Calu3 (cell line): ENCODE results near the gene CDC42SE2. TPM values are rescaled to one million over a fixed set of nuclear protein-coding genes. Genes with fewer than 3 reads are reported as not detected.

Source experiments
- BruUV-seq: library from RNA; stranded (reverse); fragments of 400-500 nt; replicated peaks from 2 replicates; lab custom pipeline; 2021; lab: Mats Ljungman, UMichigan
- CTCF ChIA-PET: fragments of 300-600 bp; sonication (Branson Sonifier 250); formaldehyde crosslinking; loops from one replicate; lab custom pipeline; 2022; ENCODE audit warnings: antibody characterized with exemption; lab: Charles Lee
- DNase-seq: peaks from one replicate; pipeline ENCODE4 v3.0.0; 2022
- H3K27ac Mint-ChIP-seq: one replicate; pipeline ENCODE4 v1.8.0; 2022; ENCODE audit warnings: mixed read lengths; ENCODE audit not compliant: unreplicated experiment
- H3K27me3 Mint-ChIP-seq: one replicate; pipeline ENCODE4 v1.8.0; 2022; ENCODE audit warnings: mixed read lengths; ENCODE audit not compliant: unreplicated experiment
- H3K36me3 Mint-ChIP-seq: one replicate; pipeline ENCODE4 v1.8.0; 2022; ENCODE audit warnings: mild to moderate bottlenecking, moderate library complexity, mixed read lengths; ENCODE audit not compliant: insufficient read depth, unreplicated experiment
- H3K4me1 Mint-ChIP-seq: one replicate; pipeline ENCODE4 v1.8.0; 2022; ENCODE audit warnings: mild to moderate bottlenecking, low read depth, mixed read lengths; ENCODE audit not compliant: unreplicated experiment
- H3K4me3 Mint-ChIP-seq: one replicate; pipeline ENCODE4 v1.8.0; 2022; ENCODE audit warnings: mild to moderate bottlenecking, low read depth, moderate library complexity, mixed read lengths; ENCODE audit not compliant: unreplicated experiment
- H3K9me3 Mint-ChIP-seq: one replicate; pipeline ENCODE4 v1.8.0; 2022; ENCODE audit warnings: low read depth, mixed read lengths; ENCODE audit not compliant: unreplicated experiment
- intact Hi-C: fragments of 100-400 bp; cut with micrococcal nuclease; formaldehyde crosslinking; loops from one replicate; pipeline ENCODE4 v1.10.0; 2022; ENCODE audit not compliant: unreplicated experiment
- total RNA-seq: library from RNA; stranded (reverse); gene quantifications from 2 replicates; pipeline ENCODE4 v1.2.3, GENCODE V29; 2022
- TF ChIP-seq, protein P1 (sequence below): fragments of 200-600 bp; IDR thresholded peaks from one replicate; pipeline ENCODE4 v1.8.0; 2022; ENCODE audit warnings: antibody characterized with exemption; ENCODE audit not compliant: unreplicated experiment

Gene CDC42SE2
- total RNA-seq, 1 experiment from 2014 or later: 63.9 TPM

DNA sequence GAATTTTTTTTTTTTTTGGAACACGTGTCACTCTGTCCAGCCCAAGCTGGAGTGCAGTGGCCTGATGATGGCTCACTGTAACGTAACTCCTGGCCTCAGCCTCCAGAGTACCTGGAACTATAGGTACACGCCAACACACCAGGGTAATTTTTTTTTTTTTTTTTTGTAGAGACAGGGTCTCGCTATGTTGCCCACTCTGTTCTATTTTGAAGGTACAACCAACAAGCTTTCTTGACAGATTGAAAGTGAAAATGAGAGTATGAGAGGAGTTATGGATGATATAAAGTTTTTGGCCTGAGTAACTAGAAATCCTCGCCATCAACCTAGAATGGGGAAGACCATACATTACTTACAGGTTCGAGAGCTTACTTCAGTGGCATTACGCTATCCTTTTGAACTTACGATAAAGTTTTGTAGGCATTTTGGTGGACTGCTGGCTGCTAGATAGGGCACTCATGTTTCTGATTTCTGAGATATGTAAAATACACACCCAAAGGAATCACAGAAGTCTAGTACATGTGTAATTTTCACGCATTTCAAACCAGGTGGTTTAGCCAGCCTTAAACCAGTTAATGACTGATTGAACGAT is 806 bp upstream of the CDC42SE2 start:
- CTCF ChIA-PET: interaction anchor here (0.6 to 2.4 kb wide), 7 partner anchors 18 to 119 kb away, joined by 3 to 13 read pairs (median 4); no protein-coding TSS in a partner anchor
- BruUV-seq: TSS peak; percentile 82
- H3K4me3 Mint-ChIP-seq: peak overlapping the region; percentile 81
- peak overlapping the region; percentile 79 for H3K27ac Mint-ChIP-seq
- H3K4me1 Mint-ChIP-seq: peaks cover 19% of the 10 kb centered on the region
- TF ChIP-seq, protein P1, sequence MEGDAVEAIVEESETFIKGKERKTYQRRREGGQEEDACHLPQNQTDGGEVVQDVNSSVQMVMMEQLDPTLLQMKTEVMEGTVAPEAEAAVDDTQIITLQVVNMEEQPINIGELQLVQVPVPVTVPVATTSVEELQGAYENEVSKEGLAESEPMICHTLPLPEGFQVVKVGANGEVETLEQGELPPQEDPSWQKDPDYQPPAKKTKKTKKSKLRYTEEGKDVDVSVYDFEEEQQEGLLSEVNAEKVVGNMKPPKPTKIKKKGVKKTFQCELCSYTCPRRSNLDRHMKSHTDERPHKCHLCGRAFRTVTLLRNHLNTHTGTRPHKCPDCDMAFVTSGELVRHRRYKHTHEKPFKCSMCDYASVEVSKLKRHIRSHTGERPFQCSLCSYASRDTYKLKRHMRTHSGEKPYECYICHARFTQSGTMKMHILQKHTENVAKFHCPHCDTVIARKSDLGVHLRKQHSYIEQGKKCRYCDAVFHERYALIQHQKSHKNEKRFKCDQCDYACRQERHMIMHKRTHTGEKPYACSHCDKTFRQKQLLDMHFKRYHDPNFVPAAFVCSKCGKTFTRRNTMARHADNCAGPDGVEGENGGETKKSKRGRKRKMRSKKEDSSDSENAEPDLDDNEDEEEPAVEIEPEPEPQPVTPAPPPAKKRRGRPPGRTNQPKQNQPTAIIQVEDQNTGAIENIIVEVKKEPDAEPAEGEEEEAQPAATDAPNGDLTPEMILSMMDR: no peak
- intact Hi-C loops: loop anchor here (1.0 kb wide), 1 partner anchor 93 kb away; the partner anchor contains the start of gene LYRM7
- no peaks in the 10 kb centered on the region for H3K27me3 Mint-ChIP-seq
- H3K36me3 Mint-ChIP-seq: peaks cover 54% of the 10 kb centered on the region
- DNase-seq: peak; percentile 33
- H3K9me3 Mint-ChIP-seq: peaks cover 3% of the 10 kb centered on the region

DNA sequence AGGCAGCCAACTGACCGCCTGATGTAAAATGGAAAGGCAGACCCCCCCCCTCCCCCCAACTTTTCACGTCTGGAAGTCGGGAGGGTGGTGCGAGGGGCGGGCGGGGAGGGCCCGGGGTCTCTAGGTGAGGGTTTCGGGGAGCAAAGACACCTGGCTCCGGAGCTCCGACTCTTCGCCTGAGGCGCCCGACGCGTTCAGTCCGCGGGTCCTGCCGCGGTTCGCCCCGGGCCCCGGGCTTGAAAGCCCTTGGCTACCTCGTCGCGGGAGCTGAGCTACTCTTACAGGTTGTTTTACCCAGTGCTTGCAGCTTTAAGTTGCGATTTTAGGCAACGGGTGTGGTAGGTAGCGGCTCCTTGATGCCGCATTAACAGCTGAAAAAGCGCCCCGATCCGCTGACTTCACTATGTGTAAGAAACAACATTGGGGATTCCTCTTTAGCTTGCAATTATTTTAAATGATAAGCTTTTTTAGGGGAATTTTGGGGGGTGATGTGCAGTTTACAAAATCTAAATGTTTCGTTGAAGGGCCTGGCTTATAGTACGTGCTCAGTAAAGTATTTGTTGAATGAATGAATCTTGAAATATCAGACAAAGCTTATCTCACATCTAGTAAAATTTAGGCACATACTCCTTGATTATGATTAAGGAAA is 722 bp downstream of the CDC42SE2 start:
- Mint-ChIP-seq H3K27me3 (no peaks in the 10 kb centered on the region), H3K4me1 (peaks cover 4% of the 10 kb centered on the region), H3K27ac (peak overlapping the region; percentile 88), H3K9me3 (no peaks in the 10 kb centered on the region), H3K36me3 (peaks cover 54% of the 10 kb centered on the region), H3K4me3 (peak overlapping the region; percentile 81)
- BruUV-seq: no TSS peak
- CTCF ChIA-PET: interaction anchor here (0.7 to 2.7 kb wide), 14 partner anchors 10 to 158 kb away, joined by 3 to 13 read pairs (median 4); partner anchors contain the start of gene HINT1
- intact Hi-C loops: loop anchor here (2.0 kb wide), 2 partner anchors 16 to 114 kb away; no protein-coding TSS in a partner anchor
- DNase-seq: peak; percentile 36
- TF ChIP-seq, protein P1: peak; percentile 5

DNA sequence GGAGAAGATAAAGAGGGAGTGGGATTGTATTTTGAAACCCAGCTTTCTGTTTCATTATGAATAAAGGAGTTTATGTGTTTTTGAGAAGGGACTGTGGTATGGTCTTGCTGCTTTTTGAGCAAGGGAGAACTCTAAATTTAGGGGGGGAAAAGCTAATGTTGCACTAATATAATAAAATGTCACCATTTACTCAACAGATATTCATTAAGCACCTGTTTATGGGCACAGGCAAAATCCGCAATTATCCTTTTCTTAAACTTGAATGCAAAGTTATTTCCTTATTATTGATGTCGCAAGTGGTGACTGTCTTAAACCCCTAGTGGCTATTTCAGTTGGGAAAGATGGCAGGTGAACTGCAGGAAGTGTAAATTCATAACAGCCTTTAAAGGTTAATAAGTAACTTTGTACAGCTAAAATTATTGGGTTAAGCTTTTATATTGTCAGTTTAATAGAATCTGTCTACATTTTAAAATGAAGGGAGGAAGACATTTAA is 1.5 kb downstream of the CDC42SE2 start:
- Mint-ChIP-seq H3K4me3 (peak overlapping the region; percentile 81), H3K27ac (peak overlapping the region; percentile 88), H3K9me3 (no peaks in the 10 kb centered on the region), H3K4me1 (peaks cover 2% of the 10 kb centered on the region), H3K36me3 (peaks cover 54% of the 10 kb centered on the region), H3K27me3 (no peaks in the 10 kb centered on the region)
- TF ChIP-seq, protein P1: peak; percentile 22
- CTCF ChIA-PET: interaction anchor here (0.7 to 2.7 kb wide), 8 partner anchors 10 to 112 kb away, joined by 3 to 11 read pairs (median 4); partner anchors contain the start of gene HINT1
- intact Hi-C loops: loop anchor here (2.0 kb wide), 2 partner anchors 15 to 113 kb away; no protein-coding TSS in a partner anchor
- BruUV-seq: no TSS peak
- DNase-seq: peak; percentile 44

DNA sequence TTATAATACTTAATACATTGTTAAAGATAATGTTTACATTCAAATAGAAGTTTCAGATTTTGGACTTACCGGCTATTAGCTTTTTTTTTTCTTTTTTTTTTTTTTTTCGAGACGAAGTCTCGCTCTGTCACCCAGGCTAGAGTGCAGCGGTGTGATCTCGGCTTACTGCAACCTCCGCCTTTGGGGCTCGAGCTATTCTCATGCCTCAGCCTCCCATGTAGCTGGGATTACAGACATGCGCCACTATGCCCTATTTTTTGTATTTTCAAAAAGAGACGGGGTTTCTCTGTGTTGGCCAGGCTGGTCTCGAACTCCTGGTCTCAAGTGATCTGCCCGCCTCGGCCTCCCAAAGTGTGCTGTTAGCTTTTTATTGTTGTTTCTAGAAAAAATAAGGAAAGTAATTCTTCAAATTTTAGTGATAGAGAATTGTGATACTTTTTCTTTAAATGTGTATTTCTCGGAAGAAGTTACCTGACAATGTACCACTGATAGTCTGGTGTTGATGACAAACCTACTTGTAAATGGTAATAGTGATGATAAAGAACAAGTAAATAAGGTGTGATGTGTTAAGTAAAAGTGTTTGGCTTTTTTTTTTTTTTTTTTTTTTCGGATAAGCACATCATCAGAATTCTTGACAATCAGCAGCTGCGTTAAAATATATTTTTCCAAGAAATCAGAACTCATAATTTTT is 2.7 kb downstream of the CDC42SE2 start:
- CTCF ChIA-PET: interaction anchor here (0.7 to 2.7 kb wide), 2 partner anchors 8 to 202 kb away, joined by 5 to 11 read pairs; no protein-coding TSS in a partner anchor
- Mint-ChIP-seq H3K27me3 (no peaks in the 10 kb centered on the region), H3K4me1 (peaks cover 13% of the 10 kb centered on the region), H3K9me3 (no peaks in the 10 kb centered on the region), H3K27ac (no peak overlapping the region), H3K36me3 (peaks cover 54% of the 10 kb centered on the region), H3K4me3 (no peak overlapping the region)
- no peak for DNase-seq
- intact Hi-C loops: no loop called here
- BruUV-seq: no TSS peak
- TF ChIP-seq, protein P1: no peak
